SIG-M5 treated with dmso at 0.1 percent for 504 hours (cell line): Measurements from ENCODE around the gene FARP1.
"Not testable (repeated sequence)": the region's sequence is repeated elsewhere in the genome, so short reads cannot be mapped to it uniquely, and the experiment has no call there.

Experiments used
- DNase-seq: peaks from one replicate; lab custom pipeline; 2025; ENCODE audit not compliant: unreplicated experiment; lab: John Stamatoyannopoulos, UW

Gene FARP1

GRCh38 chr13:98352226-98352625 lies 209.3 kb downstream of the FARP1 start:
- DNase-seq: no peak

GRCh38 chr13:98353750-98354149 lies 210.9 kb downstream of the FARP1 start:
- no peak for DNase-seq

GRCh38 chr13:98358937-98359336 lies 216.0 kb downstream of the FARP1 start:
- no peak for DNase-seq

GRCh38 chr13:98360545-98360944 lies 217.7 kb downstream of the FARP1 start:
- DNase-seq: no peak

GRCh38 chr13:98363326-98363725 lies 220.4 kb downstream of the FARP1 start:
- DNase-seq: no peak

GRCh38 chr13:98364179-98364578 lies 221.3 kb downstream of the FARP1 start:
- DNase-seq: no peak

- no peak for DNase-seq
Observed at GRCh38 chr13:98364647-98365046, 221.8 kb downstream of the FARP1 start.

- no peak for DNase-seq
Observed at GRCh38 chr13:98365302-98365701, 222.4 kb downstream of the FARP1 start.

- DNase-seq: no peak
Observed at GRCh38 chr13:98366010-98366409, 223.1 kb downstream of the FARP1 start.

- DNase-seq: no peak
Observed at GRCh38 chr13:98366443-98366842, 223.5 kb downstream of the FARP1 start.

- DNase-seq: no peak
Observed at GRCh38 chr13:98366959-98367358, 224.1 kb downstream of the FARP1 start.

GRCh38 chr13:98368019-98368418 lies 225.1 kb downstream of the FARP1 start:
- no peak for DNase-seq

GRCh38 chr13:98369520-98369919 lies 226.6 kb downstream of the FARP1 start:
- not testable (repeated sequence) for DNase-seq

GRCh38 chr13:98370261-98370660 lies 227.4 kb downstream of the FARP1 start:
- DNase-seq: no peak

GRCh38 chr13:98370806-98371515 lies 228.1 kb downstream of the FARP1 start:
- DNase-seq: no peak

- DNase-seq: no peak
Observed at GRCh38 chr13:98371516-98372023, 228.7 kb downstream of the FARP1 start.

GRCh38 chr13:98372876-98373275 lies 230.0 kb downstream of the FARP1 start:
- no peak for DNase-seq

- no peak for DNase-seq
Observed at GRCh38 chr13:98374750-98375149, 231.9 kb downstream of the FARP1 start.

- DNase-seq: no peak
Observed at GRCh38 chr13:98377635-98378378, 234.9 kb downstream of the FARP1 start.

- no peak for DNase-seq
Observed at GRCh38 chr13:98384739-98385138, 241.8 kb downstream of the FARP1 start.

- no peak for DNase-seq
Observed at GRCh38 chr13:98385606-98386005, 242.7 kb downstream of the FARP1 start.

GRCh38 chr13:98386637-98387036 lies 243.7 kb downstream of the FARP1 start:
- no peak for DNase-seq
